Transverse colon (tissue), 4 donors: ENCODE data around the gene HSP90AA1. TPM values are rescaled to one million over a fixed set of nuclear protein-coding genes. Genes with fewer than 3 reads are reported as not detected.

Experiments used
- DNase-seq: peaks from one replicate; pipeline ENCODE4 v3.0.0-alpha.2; 2019
- H3K27ac ChIP-seq, 4 donors: fragments of 200-600 bp; sonication (generic); 2 replicates each; pipeline ENCODE4 v1.5.1; 2016 to 2018; ENCODE audit warnings: inconsistent platforms in 4 of 4
- H3K27me3 ChIP-seq: fragments of 200-600 bp; sonication (generic); 2 replicates; pipeline ENCODE4 v1.5.1; 2017; ENCODE audit warnings: inconsistent platforms
- H3K36me3 ChIP-seq, 4 donors: fragments of 200-600 bp; sonication (generic); 2 replicates each; pipeline ENCODE4 v1.5.1; 2017 to 2019; ENCODE audit warnings: inconsistent platforms in 4 of 4
- H3K4me1 ChIP-seq, 4 donors: fragments of 200-600 bp; sonication (generic); 2 replicates each; pipeline ENCODE4 v1.5.1; 2017 to 2020; ENCODE audit warnings: inconsistent platforms in 4 of 4
- H3K4me3 ChIP-seq, 4 donors: fragments of 200-600 bp; sonication (generic); 1 replicate in 1 of 4; 2 replicates in 3 of 4; pipeline versions ENCODE4 v1.5.1 to v1.6.1; 2017 to 2019; ENCODE audit warnings: inconsistent platforms in 4 of 4
- H3K9me3 ChIP-seq, 2 donors: fragments of 200-600 bp; sonication (generic); 2 replicates each; pipeline ENCODE4 v1.5.1; 2017 to 2019; ENCODE audit warnings: inconsistent platforms in 2 of 2
- CTCF ChIP-seq, 5 experiments: fragments of 200-600 bp in 3 of 5; fragments of 450-650 bp in 2 of 5; sonication (generic) in 3 of 5; IDR thresholded peaks; 1 replicate in 2 of 5; 2 replicates in 3 of 5; pipeline ENCODE4 v1.5.1; 2016 to 2017; ENCODE audit warnings: antibody characterized with exemption in 5 of 5, inconsistent platforms in 3 of 5, mild to moderate bottlenecking in 2 of 5, moderate library complexity in 1 of 5
- EP300 ChIP-seq: sonication (generic); formaldehyde crosslinking; IDR thresholded peaks from one replicate; pipeline ENCODE4 v1.6.1; 2017; ENCODE audit warnings: antibody characterized with exemption, low read depth
- POLR2A ChIP-seq: fragments of 450-650 bp; IDR thresholded peaks from one replicate; pipeline ENCODE4 v1.6.1; 2016; ENCODE audit warnings: antibody characterized with exemption, mild to moderate bottlenecking, moderate library complexity
- POLR2AphosphoS5 ChIP-seq, 3 donors: sonication (generic); formaldehyde crosslinking; IDR thresholded peaks; one replicate each; pipeline ENCODE4 v1.6.1; 2016; ENCODE audit warnings: antibody characterized with exemption in 3 of 3
- WGBS, 2 donors: methylation state at CpG; one replicate each; pipeline ENCODE4 v1.1.5; 2018; ENCODE audit warnings: low coverage in 1 of 2; 5-methylcytosine and 5-hydroxymethylcytosine counted together
- in situ Hi-C, 4 donors: fragments of 200-750 bp; cut with MboI; loops; one replicate each; pipeline versions ENCODE4 v1.15.0 to v1.15.1; 2017; ENCODE audit warnings: low sequenced_read_pairs in 3 of 4, low pct_ligation_motif_present in 1 of 4, low pct_unique_long_range_greater_than_20kb in 1 of 4
- intact Hi-C: fragments of 100-400 bp; cut with DNase I; formaldehyde crosslinking; loops from one replicate; pipeline ENCODE4 v1.15.1; 2023; ENCODE audit warnings: low total_unique reads
- total RNA-seq, 4 donors: library from RNA; depleted of rRNA; stranded (reverse); fragments of >200 nt; gene quantifications; one replicate each; pipeline ENCODE4 v1.1.0, GENCODE V29; 2016

Gene HSP90AA1
- total RNA-seq, 4 donors from 2014 or later, result 112 to 347 (median 235) TPM

GRCh38 chr14:102055181-102055901 is 31.5 kb downstream of the HSP90AA1 start:
- H3K4me3 ChIP-seq, result no peak overlapping the region
- H3K4me1 ChIP-seq, result no peaks in the 10 kb centered on the region
- 86 to 90% methylated on average over 2 to 24 of the region's 24 CpGs for WGBS, 2 donors
- TF ChIP-seq POLR2AphosphoS5 (IDR thresholded peaks at IDR 0.05) (no peak), EP300 (no peak)
- H3K27ac ChIP-seq, result no peak overlapping the region
- intact Hi-C loops, result loop anchor here (1.0 kb wide), 1 partner anchor 42 kb away; no protein-coding TSS in a partner anchor
- DNase-seq, result no peak
- in situ Hi-C loops, result loop anchor here in 1 of 4 donors (25.0 kb wide), 1 partner anchor 257 kb away; the partner anchor contains the start of genes MOK and ZNF839
- H3K36me3 ChIP-seq, result peaks cover 0 to 14% (median 3%) of the 10 kb centered on the region in 4 donors
- H3K27me3 ChIP-seq, result no peaks in the 10 kb centered on the region
- no peaks in the 10 kb centered on the region for H3K9me3 ChIP-seq

- no peaks in the 10 kb centered on the region for H3K9me3 ChIP-seq
- DNase-seq, result no peak
- H3K36me3 ChIP-seq, result peaks cover 0 to 42% (median 17%) of the 10 kb centered on the region in 4 donors
- H3K4me3 ChIP-seq, result no peak overlapping the region
- 85% methylated on average over 10 of the region's 10 CpGs; no CpG with 5 or more reads in 1 of the 2 donors for WGBS, 2 donors
- intact Hi-C loops (no loop called here), in situ Hi-C loops (loop anchor here in 1 of 4 donors (25.0 kb wide), 1 partner anchor 260 kb away; the partner anchor contains the start of genes MOK and ZNF839)
- H3K4me1 ChIP-seq, result no peaks in the 10 kb centered on the region
- no peak overlapping the region for H3K27ac ChIP-seq
- TF ChIP-seq POLR2A (no peak), EP300 (no peak), CTCF (IDR thresholded peaks at IDR 0.05) (no peak), POLR2AphosphoS5 (IDR thresholded peaks at IDR 0.05) (no peak)
- no peaks in the 10 kb centered on the region for H3K27me3 ChIP-seq
Measured at GRCh38 chr14:102052522-102052921, 34.3 kb downstream of the HSP90AA1 start.

- Histone ChIP-seq H3K9me3 (no peaks in the 10 kb centered on the region), H3K36me3 (peaks cover 0 to 42% (median 17%) of the 10 kb centered on the region in 4 donors), H3K4me1 (peaks cover 0 to 12% (median 3%) of the 10 kb centered on the region in 4 donors), H3K27me3 (no peaks in the 10 kb centered on the region), H3K27ac (no peak overlapping the region), H3K4me3 (no peak overlapping the region)
- no peak for DNase-seq
- intact Hi-C loops, result no loop called here
- in situ Hi-C loops, result loop anchor here in 1 of 4 donors (25.0 kb wide), 1 partner anchor 262 kb away; the partner anchor contains the start of genes MOK and ZNF839
- TF ChIP-seq POLR2AphosphoS5 (IDR thresholded peaks at IDR 0.05), result no peak
- TF ChIP-seq EP300, result no peak
- no peak for TF ChIP-seq POLR2A
- TF ChIP-seq CTCF (IDR thresholded peaks at IDR 0.05), result no peak
- WGBS, 2 donors, result 20 to 65% methylated on average over 1 to 11 of the region's 11 CpGs
Measured at GRCh38 chr14:102050625-102051024, 36.2 kb downstream of the HSP90AA1 start.

- H3K4me1 ChIP-seq, result peaks cover 0 to 14% (median 3%) of the 10 kb centered on the region in 4 donors
- no peak overlapping the region for H3K4me3 ChIP-seq
- no peak for TF ChIP-seq POLR2AphosphoS5 (IDR thresholded peaks at IDR 0.05)
- no peak for TF ChIP-seq CTCF (IDR thresholded peaks at IDR 0.05)
- no peak for TF ChIP-seq EP300
- TF ChIP-seq POLR2A, result no peak
- in situ Hi-C loops, result loop anchor here in 1 of 4 donors (25.0 kb wide), 1 partner anchor 262 kb away; the partner anchor contains the start of genes MOK and ZNF839
- no peak overlapping the region for H3K27ac ChIP-seq
- H3K36me3 ChIP-seq, result peaks cover 0 to 42% (median 18%) of the 10 kb centered on the region in 4 donors
- no peaks in the 10 kb centered on the region for H3K9me3 ChIP-seq
- intact Hi-C loops, result no loop called here
- no peak for DNase-seq
- WGBS, 2 donors, result 86% methylated on average over 12 of the region's 12 CpGs; no CpG with 5 or more reads in 1 of the 2 donors
- H3K27me3 ChIP-seq, result no peaks in the 10 kb centered on the region
Measured at GRCh38 chr14:102050026-102050405, 36.8 kb downstream of the HSP90AA1 start.
